Measurements from ENCODE around the gene CNOT6L. TPM values are rescaled to one million over a fixed set of nuclear protein-coding genes. Genes with fewer than 3 reads are reported as not detected.
A peak's percentile ranks its signal among the peaks of the same experiment; 100 is the strongest.

Gene CNOT6L
- total and polyA plus RNA-seq, 4 donors: 4.4 to 17.7 (median 10.5) TPM

- Histone ChIP-seq H3K9ac (ENCODE audit: low read depth in 1 of 2, low read length in 2 of 2) (peak overlapping the region; percentile 1 to 98), H3K27ac (ENCODE audit: low read depth in 1 of 2, low read length in 2 of 2) (peak overlapping the region; percentile 91 to 96), H3K36me3 (ENCODE audit: control insufficient read depth in 4 of 4, insufficient read depth in 3 of 4, low read depth in 1 of 4, low read length in 3 of 4) (no peaks in the 10 kb centered on the region), H3K4me1 (ENCODE audit: control insufficient read depth in 4 of 4, insufficient read depth in 4 of 4, low read length in 3 of 4) (peaks cover 3 to 15% (median 6%) of the 10 kb centered on the region in 4 donors), H3K4me3 (ENCODE audit: low read depth in 1 of 3, low read length in 3 of 3) (peak overlapping the region in 1 of 3 donors; percentile 63), H3K9me3 (ENCODE audit: control insufficient read depth in 4 of 4, low read length in 3 of 4) (no peaks in the 10 kb centered on the region), H3K27me3 (ENCODE audit: control insufficient read depth in 4 of 4, insufficient read depth in 4 of 4, low read length in 3 of 4) (no peaks in the 10 kb centered on the region)
- no peak for DNase-seq (ENCODE audit: low spot score)
- WGBS: 92% methylated on average over 1 of the region's 1 CpG
- TF ChIP-seq SP1 (IDR thresholded peaks at IDR 0.05) (no peak), HNF4A (conservative IDR thresholded peaks at IDR 0.05) (no peak), REST (IDR thresholded peaks at IDR 0.05) (no peak), RAD21 (IDR thresholded peaks at IDR 0.05) (no peak), ATF3 (IDR thresholded peaks at IDR 0.05) (no peak), TAF1 (conservative IDR thresholded peaks at IDR 0.05) (no peak), HNF4G (IDR thresholded peaks at IDR 0.05) (no peak), ZBTB33 (IDR thresholded peaks at IDR 0.05) (no peak), FOXA1 (IDR thresholded peaks at IDR 0.05) (no peak), NR2F2 (IDR thresholded peaks at IDR 0.05) (no peak), GABPA (IDR thresholded peaks at IDR 0.05 in 1 of 2, conservative IDR thresholded peaks at IDR 0.05 in 1 of 2) (no peak), MAX (IDR thresholded peaks at IDR 0.05) (no peak), RXRA (IDR thresholded peaks at IDR 0.05) (no peak), CTCF (IDR thresholded peaks at IDR 0.05; ENCODE audit: low read depth, low read length, missing input control) (no peak), YY1 (IDR thresholded peaks at IDR 0.05) (no peak), JUND (IDR thresholded peaks at IDR 0.05) (no peak), EGR1 (IDR thresholded peaks at IDR 0.05; ENCODE audit: low read depth in 2 of 2) (no peak), FOXA2 (IDR thresholded peaks at IDR 0.05) (no peak)
Observed at GRCh38 chr4:77861495-77861894, 42.3 kb upstream of the CNOT6L start.

Data from liver (tissue), 9 donors.